ENCODE measurements around the gene CPHXL2.

CPHXL2 gene

DNA sequence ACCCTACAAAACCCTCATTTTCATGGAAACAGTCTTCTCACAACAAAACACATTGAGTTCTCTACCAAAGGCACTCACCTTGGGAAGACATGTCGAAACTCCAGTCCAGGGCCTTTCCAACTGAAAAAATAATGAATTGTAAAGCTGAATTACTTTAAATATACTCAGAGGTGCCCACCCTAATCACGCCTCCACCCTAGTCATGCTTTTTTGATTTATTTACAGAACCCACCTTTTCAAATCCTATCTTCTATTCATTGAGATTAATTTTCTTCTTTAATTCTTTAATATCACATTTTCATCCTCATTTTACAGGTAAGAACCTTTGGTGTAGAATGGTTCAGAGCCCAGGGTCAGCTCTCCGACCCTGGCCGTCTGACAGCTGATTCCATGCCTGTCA lies at the start of gene CPHXL2:
CPHXL2 (minus strand) TSS at position 101 of the 400 bp plus-strand sequence; CDS start at position 91, 10 bp downstream.
- DNase-seq (ENCODE audit: low read depth in 2 of 2), result no peak

DNA sequence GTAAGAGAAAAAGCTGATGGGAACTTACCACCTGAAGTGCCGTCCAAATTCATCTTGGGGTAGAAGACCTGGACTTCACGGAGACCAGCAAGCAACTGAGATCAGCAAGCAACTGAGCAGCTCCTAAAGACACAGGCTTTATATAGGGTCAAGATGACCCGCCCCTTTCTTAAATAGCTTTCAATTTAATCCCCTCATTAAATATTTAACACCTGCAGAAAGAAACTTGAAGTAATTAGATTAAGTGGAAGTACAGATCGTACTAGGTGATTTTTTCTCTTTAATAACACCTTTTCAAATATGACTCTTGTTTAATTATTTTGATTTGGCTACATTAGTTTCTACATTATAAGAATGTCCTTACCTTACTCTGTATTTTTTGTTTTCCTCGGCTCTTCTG lies 49.6 kb upstream of the CPHXL2 start, which contains the start of gene CPHXL:
CPHXL (minus strand) TSS at position 101 of the 400 bp plus-strand sequence; CDS start at position 53, 48 bp downstream.
- no peak for DNase-seq (ENCODE audit: low read depth in 2 of 2)

DNA sequence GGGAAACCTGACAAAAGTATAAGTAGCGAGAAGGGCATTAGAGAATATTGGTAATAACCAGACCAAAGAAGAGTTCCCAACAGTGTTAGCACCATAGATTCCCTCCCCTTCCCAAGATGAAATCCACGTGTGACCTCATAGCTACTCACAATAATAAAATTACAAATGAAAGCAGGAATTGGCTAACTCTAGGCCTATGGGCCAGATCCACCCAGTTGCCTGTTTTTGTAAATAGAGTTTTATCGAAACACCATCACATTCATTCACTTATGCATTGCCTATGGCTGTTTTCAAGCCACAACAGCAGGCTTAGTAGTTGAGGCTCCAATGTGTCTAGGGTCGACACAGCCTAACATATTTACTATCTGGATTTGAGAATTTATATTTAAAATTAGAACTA lies 41.6 kb upstream of the CPHXL2 start:
- no peak for DNase-seq (ENCODE audit: low read depth in 2 of 2)

DNA sequence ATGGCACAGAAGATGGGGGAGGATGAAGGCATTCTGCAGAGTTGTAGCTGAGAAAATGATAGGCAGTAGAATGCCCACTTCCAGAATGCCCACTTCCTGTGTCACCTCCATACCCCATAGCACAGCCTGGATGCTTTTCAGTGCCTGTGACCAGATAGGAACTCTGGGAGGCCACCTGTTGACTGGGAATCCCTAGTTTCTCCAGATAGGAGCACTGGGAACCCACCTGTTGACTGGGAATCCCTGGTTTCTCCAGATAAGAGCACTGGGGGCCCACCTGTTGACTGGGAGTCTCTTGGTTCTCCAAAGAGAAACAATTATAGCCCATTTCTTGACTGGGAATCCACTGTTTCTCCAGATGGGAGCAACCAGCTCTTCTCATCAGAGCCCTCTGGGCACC lies 37.9 kb upstream of the CPHXL2 start:
- DNase-seq (ENCODE audit: low read depth in 2 of 2), result no peak

DNA sequence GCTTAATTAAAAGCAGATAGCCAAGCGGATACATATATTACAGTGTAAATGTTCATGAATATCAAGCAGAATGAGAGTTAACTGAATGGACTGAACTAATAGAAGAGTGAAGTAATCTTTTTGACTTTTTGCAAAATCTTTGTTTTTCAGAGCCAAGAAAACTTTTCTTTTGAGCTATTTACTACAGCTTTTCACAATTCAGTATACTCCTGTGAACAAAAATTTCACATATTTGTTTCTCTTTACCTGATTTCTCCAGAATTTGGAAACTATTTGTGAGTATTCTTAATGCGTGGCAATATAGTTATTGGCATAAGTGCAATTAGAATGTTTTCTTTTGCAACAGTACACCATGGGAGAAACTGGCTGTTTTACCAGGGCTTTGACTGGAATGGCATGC lies 33.5 kb upstream of the CPHXL2 start:
- no peak for DNase-seq (ENCODE audit: low read depth in 2 of 2)

DNA sequence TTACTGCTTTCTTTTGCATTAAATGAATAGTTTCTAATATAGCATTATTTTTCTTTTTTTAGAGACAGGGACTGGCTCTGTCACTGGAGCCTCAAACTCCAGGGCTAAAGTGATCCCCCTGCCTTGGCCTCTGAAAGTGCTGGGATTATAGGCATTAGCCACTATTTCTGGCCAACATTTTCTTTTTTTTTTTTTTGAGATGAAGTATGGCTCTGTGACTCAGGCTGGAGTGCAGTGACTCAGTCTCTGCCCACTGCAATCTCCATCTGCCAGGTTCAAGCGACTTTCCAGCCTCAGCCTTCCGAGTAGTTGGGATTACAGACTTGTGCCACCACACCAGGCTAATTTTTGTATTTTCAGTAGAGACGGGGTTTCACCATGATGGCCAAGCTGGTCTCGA lies 26.5 kb upstream of the CPHXL2 start:
- DNase-seq (ENCODE audit: low read depth in 2 of 2), result no peak

DNA sequence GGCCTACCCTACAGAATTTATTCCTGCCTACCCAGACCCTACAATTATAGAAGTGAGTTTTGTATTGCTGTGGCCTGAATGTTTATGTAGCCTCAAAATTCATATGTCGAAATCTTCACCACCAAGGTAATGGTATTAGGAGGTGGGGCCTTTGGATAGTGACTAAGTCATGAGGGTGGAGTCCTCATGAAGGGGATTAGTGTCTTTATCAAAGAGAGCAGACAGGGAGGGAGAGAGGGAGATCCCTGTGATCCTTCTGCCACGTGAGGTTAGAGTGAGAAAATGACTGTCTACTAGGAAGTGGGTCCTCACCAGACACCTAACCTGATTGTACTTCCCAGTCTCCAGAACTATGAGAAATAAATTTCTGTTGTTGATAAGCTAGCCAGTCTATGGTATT lies 25.4 kb upstream of the CPHXL2 start:
- DNase-seq (ENCODE audit: low read depth in 2 of 2), result no peak

DNA sequence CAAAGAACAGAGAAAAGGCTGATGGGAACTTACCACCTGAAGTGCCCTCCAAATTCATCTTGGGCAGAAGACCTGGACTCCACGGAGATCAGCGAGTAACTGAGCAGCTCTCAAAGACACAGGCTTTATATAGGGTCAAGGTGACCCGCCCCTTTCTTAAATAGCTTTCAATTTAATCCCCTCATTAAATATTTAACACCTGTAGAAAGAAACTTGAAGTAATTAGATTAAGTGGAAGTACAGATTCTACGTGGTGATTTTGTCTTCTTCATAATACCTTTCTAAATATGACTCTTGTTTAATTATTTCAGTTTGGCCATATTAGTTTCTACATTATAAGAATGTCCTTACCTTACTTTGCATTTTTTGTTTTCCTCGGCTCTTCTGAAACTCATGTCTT lies 24.6 kb upstream of the CPHXL2 start, which contains the start of gene DUXB:
DUXB (minus strand) TSS at position 101 of the 400 bp plus-strand sequence; CDS start at position 58, 43 bp downstream.
- DNase-seq (ENCODE audit: low read depth in 2 of 2), result no peak

DNA sequence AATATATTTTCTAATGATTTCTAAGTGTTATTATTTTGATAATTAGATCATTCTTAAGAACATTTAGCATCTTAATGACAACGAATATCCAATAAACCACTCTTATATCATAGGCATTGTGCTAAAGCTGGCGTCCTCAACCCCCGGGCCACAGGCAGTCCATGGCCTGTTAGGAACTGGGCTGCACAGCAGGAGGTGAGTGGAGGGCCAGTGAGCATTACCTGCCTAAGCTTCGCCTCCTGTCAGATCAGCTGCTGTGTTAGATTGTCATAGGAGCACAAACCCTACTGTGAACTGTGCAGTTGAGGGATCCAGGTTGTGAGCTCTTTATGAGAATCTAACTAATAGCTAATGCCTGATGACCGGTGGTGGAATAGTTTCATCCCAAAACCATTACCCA lies 20.8 kb upstream of the CPHXL2 start:
- DNase-seq (ENCODE audit: low read depth in 2 of 2), result no peak

DNA sequence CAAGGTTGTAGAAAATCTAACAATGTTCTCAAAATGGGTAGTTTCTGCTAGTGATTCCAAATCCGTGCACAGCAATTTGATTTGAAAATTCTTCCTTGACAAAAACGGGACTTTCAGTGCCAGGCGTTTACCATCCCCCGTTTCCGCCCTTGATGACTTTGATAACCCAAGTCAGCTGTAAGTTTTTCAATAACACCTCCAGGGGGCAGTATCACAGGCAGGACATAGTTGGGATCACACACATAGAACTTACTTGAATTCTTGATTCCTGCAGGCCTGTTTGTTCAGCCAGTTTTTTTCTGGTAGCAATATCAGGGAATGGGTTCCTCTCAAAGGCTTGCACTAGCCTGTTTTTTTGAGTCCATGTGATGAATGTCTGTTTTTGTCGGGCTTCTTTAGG lies 18.9 kb upstream of the CPHXL2 start:
- no peak for DNase-seq (ENCODE audit: low read depth in 2 of 2)

DNA sequence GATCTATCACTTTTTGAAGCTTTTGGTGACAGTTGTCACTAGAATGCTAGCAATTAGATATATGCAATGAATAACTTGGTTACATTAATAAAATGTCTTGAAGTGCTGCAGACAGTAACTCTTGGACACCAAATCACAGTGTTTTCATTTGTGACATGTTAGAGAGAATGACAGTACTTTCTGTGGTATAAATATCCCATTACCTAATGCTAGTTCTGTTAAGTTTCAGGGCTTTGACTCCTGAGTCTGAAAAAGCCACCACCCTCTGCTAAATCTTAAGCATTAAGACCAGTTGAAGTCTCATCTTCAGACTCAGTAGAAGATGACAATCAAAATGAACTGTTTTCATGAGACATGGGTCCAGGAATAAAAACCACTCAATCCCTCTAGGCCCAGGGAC lies 10.6 kb upstream of the CPHXL2 start:
- DNase-seq (ENCODE audit: low read depth in 2 of 2), result no peak

DNA sequence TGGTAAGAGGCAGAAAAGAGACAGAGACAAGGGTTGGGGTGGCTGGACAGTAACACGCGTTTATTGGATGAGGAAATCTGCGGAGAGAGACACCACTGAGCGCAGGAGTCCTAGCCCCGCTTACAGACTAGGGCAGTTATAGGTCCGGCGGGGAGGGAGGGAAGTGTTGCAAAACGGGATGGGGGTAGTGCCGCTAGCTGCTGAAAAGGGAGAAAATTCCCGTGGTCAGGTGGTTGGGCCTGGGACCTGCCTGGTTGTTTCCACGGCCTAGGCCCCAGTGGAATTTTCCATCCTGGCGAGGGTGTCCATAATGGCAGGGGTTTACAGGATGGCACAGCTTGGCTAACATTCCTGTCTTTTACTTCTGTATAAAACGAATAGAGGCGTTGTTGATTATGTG lies 5.5 kb upstream of the CPHXL2 start:
- no peak for DNase-seq (ENCODE audit: low read depth in 2 of 2)

DNA sequence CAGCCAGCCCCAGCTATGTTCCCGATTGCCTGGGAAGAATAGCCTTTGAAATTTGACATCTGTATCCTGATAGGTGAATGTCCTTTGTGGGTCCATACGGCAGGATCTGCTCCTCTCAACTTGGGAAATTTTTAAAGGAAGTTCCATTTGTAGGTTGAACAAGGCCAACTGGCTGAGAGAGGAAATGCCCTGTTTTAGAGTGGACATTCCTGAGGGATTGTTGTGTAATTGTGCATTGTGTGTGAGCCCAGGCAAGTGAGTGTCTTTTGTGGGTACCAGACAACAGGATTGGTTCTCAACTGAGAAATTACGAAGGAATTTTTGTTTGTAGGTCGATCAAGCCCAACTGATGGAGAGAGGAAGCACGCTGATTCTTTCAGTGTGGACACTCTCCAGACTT lies 2.6 kb upstream of the CPHXL2 start:
- DNase-seq (ENCODE audit: low read depth in 2 of 2), result no peak

DNA sequence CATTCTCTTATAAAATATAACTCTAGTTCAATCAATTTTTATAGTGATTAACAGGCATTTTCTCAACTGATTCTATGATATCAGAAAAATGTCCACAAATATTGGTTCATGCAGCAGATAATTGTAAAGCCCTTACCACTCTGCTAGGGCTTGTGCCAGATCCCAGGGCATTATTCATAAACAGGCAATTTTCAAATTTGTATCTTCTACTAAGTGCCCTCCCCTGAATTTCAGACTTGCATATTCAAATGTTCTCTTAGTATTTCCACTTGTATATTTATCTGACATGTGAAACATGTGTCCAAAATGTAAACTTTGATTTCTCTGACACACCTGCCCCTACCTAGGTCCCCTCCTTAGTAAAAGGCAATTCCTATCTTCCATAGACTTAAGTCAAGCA lies 9.3 kb downstream of the CPHXL2 start:
- DNase-seq (ENCODE audit: low read depth in 2 of 2), result no peak

DNA sequence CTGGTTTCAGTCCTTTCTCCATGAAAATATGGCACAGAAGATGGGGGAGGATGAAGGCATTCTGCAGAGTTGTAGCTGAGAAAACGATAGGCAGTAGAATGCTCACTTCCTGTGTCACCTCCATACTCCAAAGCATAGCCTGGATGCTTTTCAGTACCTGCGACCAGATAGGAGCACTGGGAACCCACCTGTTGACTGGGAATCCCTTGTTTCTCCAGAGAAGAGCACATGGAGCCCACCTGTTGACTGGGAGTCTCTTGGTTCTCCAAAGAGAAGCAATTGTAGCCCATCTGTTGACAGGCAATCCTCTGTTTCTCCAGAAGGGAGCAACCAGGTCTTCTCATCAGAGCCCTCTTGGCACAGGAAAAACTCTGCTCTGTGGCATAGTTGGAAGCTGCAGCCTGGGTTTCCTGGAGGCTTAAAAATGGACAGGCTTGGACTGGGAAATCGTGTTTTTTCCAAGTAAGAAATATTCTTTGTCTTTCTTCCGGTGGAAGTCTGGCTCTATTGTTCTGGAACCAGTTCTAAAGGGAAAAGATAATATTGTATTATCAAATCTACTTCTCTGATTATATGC lies 16.0 kb downstream of the CPHXL2 start:
- no peak for DNase-seq (ENCODE audit: low read depth in 2 of 2)

DNA sequence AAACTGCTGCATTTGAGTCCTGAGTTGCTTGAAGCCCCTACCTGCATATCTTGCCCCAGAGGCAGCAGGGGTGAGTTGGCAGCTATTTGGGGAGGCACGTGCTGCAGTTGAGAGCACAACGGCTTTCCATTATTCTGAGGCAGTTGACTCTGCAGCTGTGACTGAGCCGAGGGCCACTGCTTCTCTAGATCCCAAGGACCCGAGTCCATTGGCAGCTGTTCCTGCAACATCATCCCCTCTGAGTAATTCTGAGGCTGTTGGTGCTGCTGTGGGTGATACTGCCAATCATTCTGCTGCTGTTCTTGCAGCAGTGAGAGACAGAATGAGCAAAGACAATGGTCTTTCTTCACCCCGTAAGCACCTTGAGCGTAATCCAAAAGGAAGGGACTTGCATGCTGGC lies 16.5 kb downstream of the CPHXL2 start:
- DNase-seq (ENCODE audit: low read depth in 2 of 2), result no peak

DNA sequence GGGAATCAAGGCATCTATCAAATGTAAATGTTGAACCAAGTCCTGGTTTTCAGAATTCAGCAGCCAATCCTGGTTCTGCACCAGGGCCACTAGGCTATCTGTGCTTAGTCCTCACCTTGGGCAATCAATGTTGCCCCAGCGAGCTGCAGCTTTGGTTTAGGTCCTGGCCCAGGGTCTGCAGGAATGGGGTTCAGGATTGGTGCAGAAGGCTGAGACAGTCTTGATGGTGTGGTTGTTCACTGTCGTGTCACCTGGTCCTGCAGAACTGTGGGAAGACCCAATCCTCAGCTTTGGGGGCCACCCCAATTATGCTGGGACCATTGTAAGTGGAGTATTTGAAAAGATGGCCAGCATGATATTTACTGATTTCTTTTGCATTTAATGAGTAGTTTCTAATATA lies 18.6 kb downstream of the CPHXL2 start:
- DNase-seq (ENCODE audit: low read depth in 2 of 2), result no peak

DNA sequence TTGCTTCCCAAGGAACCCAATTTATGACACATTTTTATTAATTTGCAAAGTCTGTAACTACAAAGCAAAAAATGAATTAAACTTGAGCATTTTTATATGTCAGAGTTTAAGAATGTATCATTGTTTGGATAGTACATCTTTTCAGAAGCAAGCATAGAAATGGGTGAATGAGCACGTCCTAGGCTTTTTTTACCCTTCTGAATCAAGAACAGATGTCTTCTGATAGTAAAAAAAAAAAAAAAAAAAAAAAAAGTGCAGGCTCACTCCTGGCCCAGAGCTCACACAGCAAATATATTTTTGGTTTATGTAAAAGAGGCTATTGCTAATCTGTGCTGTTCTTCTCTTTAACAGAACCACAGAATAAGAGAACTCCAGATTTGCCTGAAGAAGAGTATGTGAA lies 22.9 kb downstream of the CPHXL2 start:
- DNase-seq (ENCODE audit: low read depth in 2 of 2), result peak; percentile 62 to 63

DNA sequence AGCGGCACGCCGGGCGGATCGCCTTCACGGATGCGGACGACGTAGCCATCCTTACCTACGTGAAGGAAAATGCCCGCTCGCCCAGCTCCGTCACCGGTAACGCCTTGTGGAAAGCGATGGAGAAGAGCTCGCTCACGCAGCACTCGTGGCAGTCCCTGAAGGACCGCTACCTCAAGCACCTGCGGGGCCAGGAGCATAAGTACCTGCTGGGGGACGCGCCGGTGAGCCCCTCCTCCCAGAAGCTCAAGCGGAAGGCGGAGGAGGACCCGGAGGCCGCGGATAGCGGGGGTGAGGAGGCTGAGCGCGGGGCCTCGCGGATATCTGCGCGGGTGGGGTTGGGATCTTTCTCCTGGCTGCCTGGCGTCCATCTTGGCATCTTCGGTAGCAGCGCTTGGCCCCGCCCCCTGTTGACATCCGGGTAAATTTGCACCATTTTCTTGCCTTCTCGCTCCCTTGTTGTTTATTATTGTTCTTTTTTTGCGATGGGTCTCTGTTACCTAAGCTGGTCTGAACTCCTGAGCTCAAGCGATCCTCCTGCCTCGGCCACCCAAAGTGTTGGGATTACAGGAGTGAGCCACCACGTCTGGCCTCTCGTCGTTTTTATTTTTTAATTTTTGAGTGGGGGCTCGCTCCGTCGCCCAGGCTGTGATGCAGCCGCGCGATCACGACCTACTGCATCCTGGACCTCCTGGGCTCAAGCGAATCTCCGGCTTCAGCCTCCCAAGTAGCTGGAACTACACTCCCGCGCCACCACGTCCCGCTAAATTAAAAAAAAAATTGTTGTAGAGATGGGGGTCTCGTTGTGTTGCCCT lies 28.3 kb downstream of the CPHXL2 start:
- peak; percentile 33 to 42 for DNase-seq (ENCODE audit: low read depth in 2 of 2)

DNA sequence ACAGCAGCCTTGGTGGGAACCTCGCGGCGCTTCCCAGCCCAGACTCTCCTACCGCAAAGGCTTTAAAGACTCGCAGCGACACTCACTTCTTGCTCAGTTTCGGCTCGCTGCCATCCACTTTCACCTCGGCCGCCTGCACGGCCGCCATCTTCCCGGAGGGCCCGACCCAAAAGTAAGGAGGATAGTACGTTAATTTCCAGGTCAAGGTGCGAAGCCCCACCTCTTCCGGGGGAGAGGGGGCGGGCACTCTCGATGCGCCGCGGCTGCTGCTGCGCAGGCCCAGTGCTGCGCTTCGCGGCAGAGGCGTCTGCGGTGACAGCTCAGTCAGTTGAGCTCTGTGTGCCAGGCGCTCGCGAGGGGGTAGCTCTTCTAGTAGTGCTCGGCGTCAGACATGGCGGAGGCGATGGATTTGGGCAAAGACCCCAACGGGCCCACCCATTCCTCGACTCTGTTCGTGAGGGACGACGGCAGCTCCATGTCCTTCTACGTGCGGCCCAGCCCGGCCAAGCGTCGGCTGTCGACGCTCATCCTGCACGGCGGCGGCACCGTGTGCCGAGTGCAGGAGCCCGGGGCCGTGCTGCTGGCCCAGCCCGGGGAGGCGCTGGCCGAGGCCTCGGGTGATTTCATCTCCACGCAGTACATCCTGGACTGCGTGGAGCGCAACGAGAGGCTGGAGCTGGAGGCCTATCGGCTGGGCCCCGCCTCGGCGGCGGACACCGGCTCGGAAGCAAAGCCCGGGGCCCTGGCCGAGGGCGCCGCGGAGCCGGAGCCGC lies 29.1 kb downstream of the CPHXL2 start, which contains the start of the genes KARS1 and TERF2IP:
KARS1 (minus strand) TSS at position 174 of the 773 bp plus-strand sequence; CDS start at position 148, 26 bp downstream.
TERF2IP (plus strand) TSS at position 282 of the 773 bp plus-strand sequence; CDS start at position 392, 110 bp downstream.
- peak; percentile 72 to 80 for DNase-seq (ENCODE audit: low read depth in 2 of 2)

DNA sequence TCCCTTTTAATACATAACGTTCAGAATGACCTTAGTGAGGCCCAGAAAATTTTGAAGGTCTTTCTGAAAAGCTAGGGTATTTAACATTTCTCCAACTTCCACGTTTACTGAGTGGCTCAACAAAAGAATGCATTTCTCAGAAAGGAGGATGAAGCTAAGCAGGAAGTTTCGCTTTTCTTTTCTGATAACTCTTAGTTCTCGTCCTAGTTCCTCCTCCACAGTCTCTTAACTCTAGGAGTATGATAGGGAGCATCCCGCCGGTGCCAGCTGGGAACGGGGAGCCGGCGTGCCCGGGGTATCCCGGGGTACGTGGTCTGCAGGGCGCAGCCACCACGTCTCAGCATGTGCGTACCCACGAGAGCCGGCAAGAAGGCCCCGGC lies 29.7 kb downstream of the CPHXL2 start:
- DNase-seq (ENCODE audit: low read depth in 2 of 2), result no peak
